ENCODE data around the gene AOC2. TPM values are rescaled to one million over a fixed set of nuclear protein-coding genes. Genes with fewer than 3 reads are reported as not detected.

AOC2 gene
- total and polyA plus RNA-seq, 2 of the 13 experiments (the other 11 are each of a cell fraction or from before 2014, with no cell fraction given), result 1.2 to 3.3 TPM

GRCh38 chr17:42891539-42892152 is 47.3 kb downstream of the AOC2 start (continued):
- TF ChIP-seq, protein P1, sequence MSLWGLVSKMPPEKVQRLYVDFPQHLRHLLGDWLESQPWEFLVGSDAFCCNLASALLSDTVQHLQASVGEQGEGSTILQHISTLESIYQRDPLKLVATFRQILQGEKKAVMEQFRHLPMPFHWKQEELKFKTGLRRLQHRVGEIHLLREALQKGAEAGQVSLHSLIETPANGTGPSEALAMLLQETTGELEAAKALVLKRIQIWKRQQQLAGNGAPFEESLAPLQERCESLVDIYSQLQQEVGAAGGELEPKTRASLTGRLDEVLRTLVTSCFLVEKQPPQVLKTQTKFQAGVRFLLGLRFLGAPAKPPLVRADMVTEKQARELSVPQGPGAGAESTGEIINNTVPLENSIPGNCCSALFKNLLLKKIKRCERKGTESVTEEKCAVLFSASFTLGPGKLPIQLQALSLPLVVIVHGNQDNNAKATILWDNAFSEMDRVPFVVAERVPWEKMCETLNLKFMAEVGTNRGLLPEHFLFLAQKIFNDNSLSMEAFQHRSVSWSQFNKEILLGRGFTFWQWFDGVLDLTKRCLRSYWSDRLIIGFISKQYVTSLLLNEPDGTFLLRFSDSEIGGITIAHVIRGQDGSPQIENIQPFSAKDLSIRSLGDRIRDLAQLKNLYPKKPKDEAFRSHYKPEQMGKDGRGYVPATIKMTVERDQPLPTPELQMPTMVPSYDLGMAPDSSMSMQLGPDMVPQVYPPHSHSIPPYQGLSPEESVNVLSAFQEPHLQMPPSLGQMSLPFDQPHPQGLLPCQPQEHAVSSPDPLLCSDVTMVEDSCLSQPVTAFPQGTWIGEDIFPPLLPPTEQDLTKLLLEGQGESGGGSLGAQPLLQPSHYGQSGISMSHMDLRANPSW (CRISPR knock-in tag; IDR thresholded peaks at IDR 0.05; ENCODE audit: borderline replicate concordance), result 0 out of 2 replicates have a peak, but pooled peaks have one; percentile 68
- TF ChIP-seq CEBPB (IDR thresholded peaks at IDR 0.05; ENCODE audit: borderline replicate concordance, low read depth, low read length) (peak; percentile 55; the same call in 1 of the 2 replicates), TFE3 (CRISPR knock-in tag; IDR thresholded peaks at IDR 0.05) (0 out of 2 replicates have a peak, but pooled peaks have one; percentile 29), ATF1 (CRISPR knock-in tag; IDR thresholded peaks at IDR 0.05) (no peak), ZNF704 (CRISPR knock-in tag; IDR thresholded peaks at IDR 0.05; ENCODE audit: borderline replicate concordance) (no peak), ARNTL (CRISPR knock-in tag; IDR thresholded peaks at IDR 0.05) (no peak), PITX1 (CRISPR knock-in tag; IDR thresholded peaks at IDR 0.05) (no peak), MIER3 (CRISPR knock-in tag; IDR thresholded peaks at IDR 0.05; ENCODE audit: borderline replicate concordance) (no peak), ZNF260 (CRISPR knock-in tag; IDR thresholded peaks at IDR 0.05; ENCODE audit: borderline replicate concordance, low read depth) (no peak), SP5 (CRISPR knock-in tag; IDR thresholded peaks at IDR 0.05; ENCODE audit: borderline replicate concordance, low read depth) (0 out of 2 replicates have a peak, but pooled peaks have one; percentile 32), POGZ (CRISPR knock-in tag; IDR thresholded peaks at IDR 0.05) (no peak), MZF1 (CRISPR knock-in tag; IDR thresholded peaks at IDR 0.05; ENCODE audit: borderline replicate concordance) (no peak), DMAP1 (CRISPR knock-in tag; IDR thresholded peaks at IDR 0.05) (peak; percentile 27; the same call in 1 of the 2 replicates), ZNF780A (CRISPR knock-in tag; IDR thresholded peaks at IDR 0.05) (no peak)
- TF ChIP-seq, protein P2, sequence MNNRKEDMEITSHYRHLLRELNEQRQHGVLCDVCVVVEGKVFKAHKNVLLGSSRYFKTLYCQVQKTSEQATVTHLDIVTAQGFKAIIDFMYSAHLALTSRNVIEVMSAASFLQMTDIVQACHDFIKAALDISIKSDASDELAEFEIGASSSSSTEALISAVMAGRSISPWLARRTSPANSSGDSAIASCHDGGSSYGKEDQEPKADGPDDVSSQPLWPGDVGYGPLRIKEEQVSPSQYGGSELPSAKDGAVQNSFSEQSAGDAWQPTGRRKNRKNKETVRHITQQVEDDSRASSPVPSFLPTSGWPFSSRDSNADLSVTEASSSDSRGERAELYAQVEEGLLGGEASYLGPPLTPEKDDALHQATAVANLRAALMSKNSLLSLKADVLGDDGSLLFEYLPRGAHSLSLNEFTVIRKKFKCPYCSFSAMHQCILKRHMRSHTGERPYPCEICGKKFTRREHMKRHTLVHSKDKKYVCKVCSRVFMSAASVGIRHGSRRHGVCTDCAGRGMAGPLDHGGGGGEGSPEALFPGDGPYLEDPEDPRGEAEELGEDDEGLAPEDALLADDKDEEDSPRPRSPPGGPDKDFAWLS (CRISPR knock-in tag; IDR thresholded peaks at IDR 0.05; ENCODE audit: borderline replicate concordance), result no peak
- TF ChIP-seq, protein P3, sequence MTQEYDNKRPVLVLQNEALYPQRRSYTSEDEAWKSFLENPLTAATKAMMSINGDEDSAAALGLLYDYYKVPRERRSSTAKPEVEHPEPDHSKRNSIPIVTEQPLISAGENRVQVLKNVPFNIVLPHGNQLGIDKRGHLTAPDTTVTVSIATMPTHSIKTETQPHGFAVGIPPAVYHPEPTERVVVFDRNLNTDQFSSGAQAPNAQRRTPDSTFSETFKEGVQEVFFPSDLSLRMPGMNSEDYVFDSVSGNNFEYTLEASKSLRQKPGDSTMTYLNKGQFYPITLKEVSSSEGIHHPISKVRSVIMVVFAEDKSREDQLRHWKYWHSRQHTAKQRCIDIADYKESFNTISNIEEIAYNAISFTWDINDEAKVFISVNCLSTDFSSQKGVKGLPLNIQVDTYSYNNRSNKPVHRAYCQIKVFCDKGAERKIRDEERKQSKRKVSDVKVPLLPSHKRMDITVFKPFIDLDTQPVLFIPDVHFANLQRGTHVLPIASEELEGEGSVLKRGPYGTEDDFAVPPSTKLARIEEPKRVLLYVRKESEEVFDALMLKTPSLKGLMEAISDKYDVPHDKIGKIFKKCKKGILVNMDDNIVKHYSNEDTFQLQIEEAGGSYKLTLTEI (CRISPR knock-in tag; conservative IDR thresholded peaks at IDR 0.05), result no peak
- TF ChIP-seq, protein P4, sequence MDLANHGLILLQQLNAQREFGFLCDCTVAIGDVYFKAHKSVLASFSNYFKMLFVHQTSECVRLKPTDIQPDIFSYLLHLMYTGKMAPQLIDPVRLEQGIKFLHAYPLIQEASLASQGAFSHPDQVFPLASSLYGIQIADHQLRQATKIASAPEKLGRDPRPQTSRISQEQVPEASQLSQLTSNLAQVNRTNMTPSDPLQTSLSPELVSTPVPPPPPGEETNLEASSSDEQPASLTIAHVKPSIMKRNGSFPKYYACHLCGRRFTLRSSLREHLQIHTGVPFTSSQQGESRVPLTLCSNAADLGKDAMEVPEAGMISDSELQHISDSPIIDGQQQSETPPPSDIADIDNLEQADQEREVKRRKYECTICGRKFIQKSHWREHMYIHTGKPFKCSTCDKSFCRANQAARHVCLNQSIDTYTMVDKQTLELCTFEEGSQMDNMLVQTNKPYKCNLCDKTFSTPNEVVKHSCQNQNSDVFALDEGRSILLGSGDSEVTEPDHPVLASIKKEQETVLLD (CRISPR knock-in tag; IDR thresholded peaks at IDR 0.05; ENCODE audit: low read depth), result no peak

Data from HepG2 (cell line).